Activated CD4-positive, alpha-beta T cell treated with anti-CD3 and anti-CD28 coated beads, Interleukin-2, amount 50 U/mL, for 1 hour (primary cell): ENCODE data around the gene CDK3.
"Not testable (repeated sequence)": the region's sequence is repeated elsewhere in the genome, so short reads cannot be mapped to it uniquely, and the experiment has no call there.

Experiments
- DNase-seq: peaks from one replicate; pipeline ENCODE4 v3.0.0-alpha.2; 2020

CDK3 gene

DNA sequence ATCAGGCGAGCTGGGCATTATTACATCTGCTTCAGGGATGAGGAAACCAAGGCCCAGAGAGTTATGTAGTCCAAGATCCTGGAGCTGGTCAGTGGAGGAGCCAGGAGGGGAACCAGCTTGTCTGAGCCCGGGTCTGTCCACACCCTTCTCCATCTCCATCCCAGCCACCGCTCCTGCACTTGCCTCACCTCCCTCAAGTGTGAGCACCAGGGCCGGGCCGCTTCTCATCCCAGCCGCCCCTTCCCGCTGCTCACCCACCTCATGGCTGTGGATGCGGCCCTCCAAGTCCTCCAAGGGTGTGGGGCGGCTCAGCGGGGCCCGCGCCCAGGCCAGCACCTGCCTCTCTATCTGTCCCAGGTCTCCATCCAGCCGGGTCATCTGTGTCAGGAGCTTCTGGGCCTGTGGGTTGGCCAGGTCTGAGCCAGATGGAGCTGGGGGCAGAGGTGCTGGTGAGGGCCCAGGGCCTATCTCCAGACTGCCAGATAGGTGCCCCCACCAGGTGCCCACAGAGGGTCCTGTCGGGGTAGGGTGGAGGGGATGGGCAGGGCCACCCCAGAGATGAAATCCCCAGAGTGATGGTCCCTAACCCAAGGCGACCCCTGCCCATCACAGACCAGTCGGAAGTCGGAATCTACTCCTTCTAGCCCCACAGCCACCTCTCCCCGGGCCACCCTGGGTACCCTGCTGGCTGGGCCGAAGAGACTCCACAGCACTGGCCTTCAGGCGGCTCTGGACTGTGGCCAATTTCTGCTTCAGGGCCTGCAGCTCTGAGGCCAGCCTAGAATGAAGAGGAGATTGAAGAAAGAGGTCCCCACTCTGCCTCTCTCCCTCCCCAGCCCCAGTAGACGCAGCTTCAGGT lies 17.1 kb downstream of the CDK3 start:
- DNase-seq = no peak

DNA sequence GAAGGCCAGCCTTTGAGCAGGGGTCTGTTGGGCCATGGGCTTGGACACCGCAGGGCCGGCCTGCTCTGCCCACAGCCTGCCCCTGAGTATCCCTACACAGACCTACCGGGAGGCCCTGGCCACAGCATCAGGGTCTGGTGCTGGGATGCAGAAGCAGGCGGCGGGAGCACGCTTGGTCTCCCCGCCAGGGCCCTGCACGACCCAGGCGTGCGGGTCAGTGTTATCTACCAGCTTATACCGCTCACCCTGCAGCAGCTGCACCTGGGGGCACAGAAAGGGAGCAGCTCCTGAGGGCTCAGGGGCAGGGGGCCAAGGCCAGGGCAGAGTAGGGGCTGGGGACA lies 17.7 kb downstream of the CDK3 start:
- DNase-seq = no peak

DNA sequence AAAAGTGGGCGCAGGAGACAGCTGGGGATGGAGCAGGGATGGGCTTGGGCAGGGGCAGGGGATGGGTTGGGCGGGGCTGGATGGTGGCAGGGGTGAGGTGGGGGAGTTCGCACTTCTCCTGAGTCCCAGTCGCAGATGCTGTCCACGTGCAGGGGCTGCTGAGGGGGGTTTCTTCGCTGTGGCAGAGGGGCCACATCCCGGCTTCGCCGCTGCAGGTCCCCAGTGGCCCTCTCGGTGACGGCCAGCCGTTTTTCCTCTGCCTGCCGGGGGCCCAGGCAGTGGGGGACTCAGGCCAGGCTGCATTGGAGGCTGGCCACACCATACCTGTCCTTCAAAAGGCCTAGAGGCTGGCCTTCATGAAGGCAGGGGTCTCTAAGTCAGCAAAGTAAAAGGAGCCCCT lies 18.1 kb downstream of the CDK3 start:
- DNase-seq = no peak

DNA sequence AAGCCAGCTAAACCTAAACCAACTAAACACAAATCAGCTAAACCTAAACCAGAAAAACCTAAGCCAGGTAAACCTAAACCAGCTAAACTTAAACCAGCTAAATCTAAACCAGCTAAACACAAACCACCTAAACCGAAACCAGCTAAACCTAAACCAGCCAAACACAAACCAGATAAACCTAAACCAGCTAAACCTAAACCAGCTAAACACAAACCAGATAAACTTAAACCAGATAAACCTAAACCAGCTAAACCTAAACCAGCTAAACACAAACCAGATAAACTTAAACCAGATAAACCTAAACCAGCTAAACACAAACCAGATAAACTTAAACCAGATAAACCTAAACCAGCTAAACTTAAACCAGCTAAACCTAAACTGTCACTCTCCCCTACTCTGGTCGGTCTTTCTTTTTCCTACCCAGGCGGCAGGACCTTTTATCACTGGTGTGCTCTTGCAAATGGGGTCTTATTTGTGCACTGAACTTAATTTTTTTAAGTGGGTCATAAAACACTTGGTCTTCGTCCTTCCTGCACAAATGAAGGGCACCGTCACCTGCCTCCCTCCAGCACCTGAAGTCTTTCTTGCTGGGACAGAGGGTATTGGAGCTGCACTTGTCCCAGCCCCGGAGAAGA lies 19.3 kb downstream of the CDK3 start:
- DNase-seq = no peak

DNA sequence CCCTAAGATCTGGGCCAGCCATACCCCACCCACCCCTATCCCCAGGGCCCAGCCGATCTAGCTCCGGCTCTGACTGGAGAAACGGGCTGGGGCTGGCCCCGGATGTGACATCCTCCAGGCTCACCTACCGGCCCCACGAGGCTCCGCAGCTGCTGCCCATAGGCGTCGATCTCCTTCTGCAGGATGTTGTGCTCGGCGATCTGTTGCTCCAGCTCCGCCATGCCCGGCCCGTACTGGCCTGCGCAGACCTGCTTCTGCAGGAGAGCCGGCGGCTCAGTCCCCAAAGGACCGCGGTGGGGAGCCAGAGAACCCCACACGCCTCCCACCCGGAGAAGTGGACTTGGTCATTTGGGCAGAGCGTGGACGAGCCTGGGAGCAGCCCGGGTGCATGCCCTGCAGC lies 21.6 kb downstream of the CDK3 start:
- no peak for DNase-seq

DNA sequence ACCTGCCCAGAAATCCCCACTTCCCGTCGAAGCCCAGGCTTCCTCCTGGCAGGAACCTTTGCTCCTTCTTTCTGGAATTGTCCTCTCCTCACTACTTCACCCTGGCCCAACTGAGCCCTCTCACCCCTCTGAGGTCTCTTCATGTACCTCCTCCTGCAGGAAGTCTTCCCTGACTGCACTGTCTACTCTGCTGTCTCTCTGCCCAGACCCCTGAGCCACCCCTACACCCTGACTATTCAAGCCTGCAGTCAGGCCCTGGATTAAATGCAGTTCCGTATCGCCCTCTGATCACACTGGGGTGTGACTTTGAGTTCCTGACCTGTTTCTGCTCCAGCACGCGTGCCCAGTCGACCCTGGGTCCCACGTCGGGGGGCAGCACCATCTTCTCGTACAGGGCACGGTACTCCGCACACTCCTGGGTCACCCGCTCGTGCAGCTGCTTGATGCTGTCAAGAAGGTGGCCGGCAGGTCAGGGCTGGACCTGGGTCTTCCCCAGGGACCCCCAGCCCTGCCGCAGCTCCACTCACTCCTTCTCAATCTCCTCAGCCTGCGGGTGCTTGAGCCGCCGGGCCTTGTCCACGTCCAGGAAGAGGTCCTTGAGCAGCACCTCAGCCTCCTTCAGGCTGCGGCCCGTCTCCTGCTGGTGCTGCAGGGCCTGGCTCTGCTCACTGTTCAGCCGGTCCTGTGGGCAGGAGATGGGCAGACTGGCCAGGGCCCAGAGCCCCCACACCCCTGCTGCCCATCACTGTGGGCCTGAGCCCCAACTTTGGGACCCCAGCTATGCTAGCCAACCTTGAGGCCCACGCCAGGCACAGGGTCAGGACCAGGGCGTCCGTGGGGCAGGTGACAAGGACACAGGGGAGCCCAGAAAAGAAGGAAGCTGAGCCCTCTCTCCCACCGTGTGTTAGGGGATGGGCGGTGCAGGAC lies 22.6 kb downstream of the CDK3 start:
- DNase-seq = no peak

DNA sequence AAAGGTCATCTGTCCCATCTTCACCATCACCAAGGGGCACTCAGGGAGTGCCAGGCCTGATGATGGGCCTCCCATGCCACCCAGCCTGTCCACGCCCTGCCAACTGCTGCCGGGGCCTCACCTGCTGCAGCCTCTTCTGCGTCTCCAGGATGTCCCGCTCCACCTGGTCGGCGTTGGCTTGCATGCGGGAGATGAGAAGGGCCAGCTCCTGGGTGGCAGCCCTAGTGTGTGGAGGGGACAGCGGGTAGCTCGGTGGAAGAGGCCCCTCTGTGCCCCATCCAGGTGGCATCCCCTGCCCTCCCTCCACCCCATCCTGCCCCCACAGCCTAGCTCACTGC lies 23.2 kb downstream of the CDK3 start:
- no peak for DNase-seq

DNA sequence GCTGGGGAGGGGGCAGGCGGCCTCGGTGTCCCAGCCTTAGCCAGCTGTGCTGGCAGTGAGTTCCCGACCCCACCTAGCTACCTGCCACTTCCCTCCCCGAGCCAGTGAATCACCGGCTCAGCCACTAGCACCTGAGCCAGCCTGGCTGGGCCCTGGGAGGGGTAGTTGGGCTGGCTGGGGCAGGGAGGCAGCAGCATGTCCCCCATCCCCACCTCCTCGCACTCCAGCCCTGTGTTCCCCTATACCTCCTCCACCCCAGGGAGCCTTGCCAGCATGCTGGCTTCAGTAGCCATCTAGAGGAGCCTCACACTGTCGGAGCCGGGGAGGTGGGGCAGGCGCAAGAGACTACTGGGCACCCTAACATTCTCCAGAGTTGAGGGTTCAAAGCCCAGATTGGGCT lies 23.7 kb downstream of the CDK3 start:
- no peak for DNase-seq

DNA sequence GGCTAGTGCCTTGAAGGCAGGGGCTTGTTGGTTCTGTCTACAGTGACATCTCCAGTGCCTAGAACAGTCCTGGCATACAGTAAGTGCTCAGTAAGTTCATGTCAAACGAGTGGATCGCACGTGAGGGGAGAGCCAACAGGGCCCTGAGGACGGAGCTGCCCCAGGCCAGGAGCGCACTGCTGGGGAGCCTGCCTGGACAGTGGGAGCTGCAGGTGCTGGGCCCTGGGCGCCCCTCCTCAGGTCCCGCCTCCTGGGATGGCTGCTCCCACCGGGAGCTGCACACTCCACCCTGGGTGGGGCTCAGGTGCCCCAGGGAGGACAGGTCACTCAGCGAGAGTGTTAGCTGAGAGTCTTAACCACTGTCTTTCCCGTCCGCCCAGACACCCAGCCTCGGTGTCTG lies 24.6 kb downstream of the CDK3 start:
- no peak for DNase-seq

DNA sequence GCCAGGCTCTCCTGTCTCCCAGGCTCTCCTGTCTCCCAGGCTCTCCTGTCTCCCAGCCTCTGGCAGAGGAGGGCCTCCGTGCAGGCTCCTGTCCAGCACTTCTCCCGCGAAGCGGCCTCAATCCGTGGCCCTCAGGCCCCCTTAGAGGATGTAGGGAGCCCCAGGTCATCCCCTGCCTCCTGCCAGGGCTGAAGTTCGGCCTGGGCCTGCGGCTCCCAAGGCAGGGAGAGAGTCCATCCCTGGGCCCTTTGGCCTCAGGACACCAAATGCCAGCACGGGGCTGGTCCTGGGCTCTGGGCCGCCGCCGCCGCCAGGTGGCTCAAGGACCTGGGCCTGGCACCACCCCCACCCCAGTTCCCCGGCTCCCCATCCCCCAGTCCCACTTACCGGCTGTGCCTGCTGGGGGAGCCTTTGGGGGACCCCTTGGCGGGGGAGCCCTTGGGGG lies 26.1 kb downstream of the CDK3 start:
- DNase-seq = no peak

DNA sequence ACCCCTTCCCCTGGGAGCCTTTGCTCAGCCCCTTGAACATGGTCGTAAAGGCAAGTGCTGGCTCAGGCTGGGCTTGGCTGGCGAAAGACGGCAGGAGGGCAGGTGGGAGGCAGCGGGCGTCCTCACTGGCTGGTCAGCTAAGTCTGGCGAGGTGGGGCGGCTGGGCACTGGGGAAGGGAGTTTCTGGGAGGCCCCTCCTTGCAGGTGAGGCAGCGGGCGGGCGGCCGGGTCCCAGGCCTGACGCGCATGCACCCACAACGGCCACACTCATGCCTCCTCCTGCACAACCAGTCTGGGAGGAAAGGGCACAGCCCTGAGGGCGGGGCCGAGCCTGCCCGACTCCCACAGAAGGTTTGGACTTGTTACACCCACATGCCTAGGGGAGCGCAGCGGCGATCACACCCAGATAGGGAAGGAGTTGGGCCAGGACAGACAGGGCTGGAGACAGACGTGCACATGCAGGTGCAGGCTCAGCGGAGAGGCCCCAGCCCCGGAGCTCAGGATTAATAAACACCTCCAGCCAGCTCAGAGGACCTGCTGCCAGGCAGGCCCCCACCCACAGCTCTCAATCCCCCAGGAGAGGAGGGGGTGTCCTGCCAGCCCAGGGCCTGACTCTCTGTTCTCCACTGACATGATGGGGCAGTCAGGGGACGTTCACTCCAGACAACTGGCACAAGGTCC lies 26.6 kb downstream of the CDK3 start, which contains the start of gene EVPL:
EVPL (minus strand) TSS at position 148 of the 681 bp plus-strand sequence; CDS start at position 40, 108 bp downstream.
- no peak for DNase-seq

DNA sequence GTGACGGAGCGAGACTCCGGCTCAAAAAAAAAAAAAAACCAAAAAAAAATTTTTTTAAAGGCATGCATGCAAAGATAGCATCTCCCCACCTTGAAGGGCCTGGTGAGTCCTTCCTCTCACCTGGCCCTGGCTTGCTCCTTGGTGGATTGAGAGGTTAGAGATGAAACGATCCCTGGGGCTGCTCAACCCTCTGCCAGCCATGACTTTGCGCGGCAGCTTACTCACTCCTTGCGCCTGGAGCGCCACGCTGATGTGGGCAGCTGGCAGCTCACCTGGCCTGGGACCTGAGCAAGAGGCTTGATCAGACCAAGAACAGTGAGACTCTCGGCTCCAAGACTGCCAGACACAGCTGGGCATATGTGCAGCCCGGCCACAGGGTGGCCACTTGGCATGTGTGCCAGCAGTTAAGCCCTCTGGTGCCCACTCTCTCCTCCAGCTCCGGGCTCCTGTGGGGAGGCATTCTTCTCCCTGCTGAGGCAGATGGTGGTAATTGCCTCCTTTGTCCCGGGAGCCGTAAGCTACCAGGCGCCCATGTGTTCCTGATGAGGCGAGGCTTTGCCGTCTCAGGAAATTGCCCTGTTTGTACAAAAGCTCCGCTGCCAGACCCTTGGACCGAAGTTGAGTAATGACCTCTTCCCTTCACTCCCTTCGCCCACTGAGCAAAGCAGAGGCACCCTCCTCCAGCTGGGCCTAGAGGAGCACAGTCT lies 31.6 kb downstream of the CDK3 start:
- no peak for DNase-seq

DNA sequence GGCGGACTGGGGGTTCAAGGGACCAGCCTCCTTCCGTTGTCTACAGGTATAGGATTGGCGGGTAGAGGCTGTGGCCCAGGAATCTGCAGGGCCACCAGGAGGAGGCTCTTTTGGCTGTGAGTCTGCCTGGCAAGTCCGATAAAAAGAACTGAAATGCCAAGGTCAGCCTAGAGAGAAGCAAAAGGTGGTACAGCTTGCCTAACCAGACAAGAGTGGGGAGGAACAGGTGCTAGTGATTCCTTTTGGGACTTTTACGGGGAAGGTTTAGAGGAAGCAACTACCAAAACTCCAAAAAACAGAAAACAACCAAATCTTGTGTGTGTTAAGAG lies 32.1 kb downstream of the CDK3 start:
- DNase-seq = no peak

DNA sequence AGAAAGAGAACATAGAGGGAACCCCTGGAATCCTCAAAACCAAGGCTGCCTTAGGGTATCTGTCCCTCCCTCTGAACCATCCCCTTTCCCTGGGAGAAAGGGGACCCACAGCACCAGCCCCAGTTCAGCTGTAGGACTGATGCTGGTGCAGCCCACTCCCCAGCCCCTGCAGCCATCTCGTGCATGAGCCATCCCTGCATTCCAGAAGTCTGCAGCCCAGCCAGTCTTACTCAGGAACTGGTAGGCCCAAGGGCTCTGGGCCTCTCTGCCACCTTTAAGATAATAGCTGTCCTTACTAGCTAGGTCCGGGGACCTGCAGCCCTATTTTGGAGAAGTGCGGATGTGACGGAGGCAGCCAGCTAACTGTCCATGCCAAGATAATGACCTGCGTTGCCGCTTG lies 32.5 kb downstream of the CDK3 start:
- DNase-seq = no peak

DNA sequence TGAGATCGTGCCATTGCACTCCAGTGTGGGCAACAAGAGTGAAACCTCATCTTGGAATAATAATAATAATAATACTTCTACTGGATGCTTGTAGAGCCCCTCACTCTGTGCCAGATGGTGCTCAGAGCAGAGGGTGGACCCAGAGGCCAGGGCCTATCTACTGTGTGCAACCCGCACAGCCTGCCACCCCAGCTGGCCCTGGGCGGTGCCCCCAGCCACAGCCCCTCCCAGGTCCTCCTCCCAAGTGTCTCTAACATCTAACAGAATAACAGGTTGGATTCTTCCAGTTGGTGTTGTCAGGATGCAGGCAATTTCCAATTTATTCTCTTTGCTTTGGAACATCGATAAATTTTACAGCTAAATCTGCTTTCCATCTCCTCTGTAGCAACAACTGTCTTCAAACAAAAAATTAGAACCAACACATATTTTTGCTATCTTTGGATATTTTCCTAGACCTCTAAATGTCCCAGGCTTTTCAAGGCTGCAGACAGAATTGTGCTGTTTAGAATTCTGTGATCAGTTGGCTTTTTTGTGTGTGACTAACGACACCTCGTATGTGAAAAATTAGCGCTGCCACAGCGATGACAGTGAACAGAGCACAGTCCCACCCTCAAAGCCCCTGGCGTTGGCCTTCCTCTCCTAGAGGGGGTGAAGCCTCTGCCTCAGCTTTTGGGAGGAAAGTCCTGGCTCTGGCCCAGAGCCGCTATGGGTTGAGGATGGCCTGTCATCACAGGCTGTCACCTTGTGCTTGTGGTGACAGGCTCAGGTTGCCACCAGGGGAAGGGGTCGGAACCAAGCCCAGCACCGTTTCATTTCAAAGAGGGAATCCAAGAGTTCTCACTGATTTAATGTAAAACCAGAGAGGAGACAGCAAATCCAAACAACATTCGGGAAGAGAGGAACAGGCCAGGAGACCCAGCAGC lies 34.0 kb downstream of the CDK3 start:
- no peak for DNase-seq

DNA sequence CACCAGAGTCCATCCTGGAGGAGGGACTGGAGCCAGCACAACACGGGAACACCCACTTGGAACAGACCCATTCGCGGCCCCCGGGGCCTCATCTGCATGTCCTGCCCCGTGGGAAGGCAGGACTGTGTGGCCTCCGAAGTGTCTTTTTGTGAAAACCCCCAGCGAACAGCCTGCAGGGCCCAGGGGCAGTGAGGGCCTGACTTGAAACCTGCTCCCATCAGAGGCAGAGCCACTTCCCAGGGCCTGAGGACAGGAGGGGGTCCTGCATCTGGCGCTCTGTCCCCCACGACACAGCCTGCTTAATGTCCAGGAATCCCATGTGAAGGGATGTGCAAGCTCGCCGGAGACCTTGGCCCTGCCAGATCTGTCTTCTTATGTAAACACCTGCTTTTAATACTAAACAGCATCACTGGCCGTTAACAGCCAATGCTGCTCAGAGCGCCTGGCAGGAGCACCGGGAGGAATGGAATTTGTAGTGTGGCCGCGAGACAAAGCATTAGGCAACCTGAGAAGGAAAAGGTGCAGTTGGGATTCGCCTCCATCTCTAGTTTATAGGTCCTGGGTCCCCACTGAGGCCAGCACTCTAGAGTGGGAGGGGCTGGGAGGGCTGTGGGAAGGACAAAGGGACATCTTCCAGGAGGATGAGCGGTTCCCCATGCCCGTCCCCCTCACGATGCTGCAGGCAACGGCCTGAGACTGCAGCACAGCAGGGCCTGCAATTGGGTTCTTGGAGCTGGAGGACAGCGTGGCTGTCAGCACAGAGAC lies 36.0 kb downstream of the CDK3 start:
- DNase-seq = no peak

DNA sequence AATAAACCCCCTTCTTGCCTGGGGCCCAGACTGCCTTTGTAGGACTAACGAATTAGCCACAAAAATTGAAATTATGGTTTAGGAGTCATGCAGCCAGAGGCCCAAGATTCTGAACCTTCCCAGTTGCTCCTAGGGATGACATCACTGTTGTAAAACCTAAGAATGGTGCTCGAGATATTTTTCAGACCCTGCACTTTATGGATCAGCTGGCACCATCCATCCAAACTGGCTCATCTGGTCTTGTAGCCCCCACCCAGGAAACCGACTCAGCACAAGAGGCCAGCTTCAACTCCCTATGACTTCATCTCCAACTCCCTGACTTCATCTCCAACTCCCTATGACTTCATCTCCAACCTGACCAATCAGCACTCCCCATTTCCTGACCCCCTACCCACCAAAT lies 37.4 kb downstream of the CDK3 start:
- DNase-seq = no peak

DNA sequence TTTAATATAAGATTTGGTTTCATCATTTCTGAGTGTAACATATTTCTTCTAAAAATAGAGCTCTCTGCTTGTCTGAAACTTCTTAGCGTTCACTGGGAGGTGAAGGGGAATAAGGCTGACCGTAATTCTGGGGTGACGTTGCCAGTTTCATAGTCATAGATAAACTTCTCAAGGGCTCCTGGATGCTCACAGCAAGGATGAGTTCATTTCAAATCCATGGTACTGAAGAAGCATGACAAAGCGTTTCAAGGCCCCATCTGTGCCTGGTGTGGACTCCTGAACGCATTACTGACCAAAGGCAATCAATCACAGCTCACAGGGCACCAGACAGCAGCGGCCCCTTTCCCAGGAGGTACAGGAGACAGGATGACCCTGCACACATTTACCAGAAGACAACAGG lies 38.5 kb downstream of the CDK3 start:
- DNase-seq = no peak

DNA sequence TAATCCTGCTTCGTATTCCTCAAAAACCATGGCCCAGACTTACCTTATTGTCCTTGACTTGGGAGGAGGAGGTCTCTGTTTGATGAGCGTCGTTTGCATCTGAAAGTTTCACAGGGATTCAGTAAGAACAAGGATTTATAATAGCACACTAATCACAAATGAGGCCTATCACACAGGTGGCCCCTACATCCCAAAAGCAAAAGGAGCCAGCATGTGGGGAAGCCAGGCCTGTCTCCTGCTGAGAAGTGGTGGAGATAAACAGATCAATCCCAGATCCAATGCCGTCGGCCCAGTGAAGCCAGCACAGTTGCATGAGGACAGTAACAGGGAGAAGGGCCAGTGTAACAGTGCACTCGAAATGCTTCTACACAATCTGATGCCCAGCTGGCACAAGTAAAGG lies 39.7 kb downstream of the CDK3 start:
- no peak for DNase-seq

DNA sequence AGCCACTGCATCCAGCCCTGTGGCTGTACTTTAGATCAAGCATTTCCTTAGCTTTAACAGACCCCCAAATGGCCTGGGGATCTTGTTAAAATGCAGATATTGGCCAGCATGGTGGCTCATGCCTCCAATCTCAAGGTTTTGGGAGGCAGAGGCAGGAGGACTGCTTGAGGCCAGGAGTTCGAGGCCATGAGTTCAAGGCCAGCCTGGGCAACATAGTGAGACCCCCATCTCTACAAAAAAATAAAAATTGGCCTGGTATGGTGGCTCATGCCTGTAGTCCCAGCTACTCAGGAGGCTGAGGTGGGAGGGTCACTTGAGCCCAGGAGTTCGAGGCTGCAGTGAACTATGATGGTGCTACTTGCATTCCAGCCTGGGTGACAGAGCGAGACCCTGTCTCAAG lies 42.2 kb downstream of the CDK3 start:
- not testable (repeated sequence) for DNase-seq
